Astrocyte of the spinal cord (primary cell): Measurements from ENCODE around the gene FNIP2.

Experiments used
- DNase-seq: peaks from one replicate; pipeline ENCODE4 v3.0.0; 2011; ENCODE audit warnings: low read depth, low spot score
- H3K4me3 ChIP-seq: 2 replicates; pipeline ENCODE4 v1.5.1; 2011; ENCODE audit warnings: low read depth, mild to moderate bottlenecking, low read length, moderate library complexity
- in situ Hi-C: cut with HindIII; loops from 2 replicates; pipeline ENCODE4 v1.10.0; 2017; ENCODE audit warnings: low sequenced_read_pairs
- TF ChIP-seq, protein P1 (sequence below): IDR thresholded peaks from 2 replicates; pipeline ENCODE4 v1.5.1; 2012; ENCODE audit warnings: low read depth, mild to moderate bottlenecking, low read length, inconsistent platforms

Gene FNIP2

DNA sequence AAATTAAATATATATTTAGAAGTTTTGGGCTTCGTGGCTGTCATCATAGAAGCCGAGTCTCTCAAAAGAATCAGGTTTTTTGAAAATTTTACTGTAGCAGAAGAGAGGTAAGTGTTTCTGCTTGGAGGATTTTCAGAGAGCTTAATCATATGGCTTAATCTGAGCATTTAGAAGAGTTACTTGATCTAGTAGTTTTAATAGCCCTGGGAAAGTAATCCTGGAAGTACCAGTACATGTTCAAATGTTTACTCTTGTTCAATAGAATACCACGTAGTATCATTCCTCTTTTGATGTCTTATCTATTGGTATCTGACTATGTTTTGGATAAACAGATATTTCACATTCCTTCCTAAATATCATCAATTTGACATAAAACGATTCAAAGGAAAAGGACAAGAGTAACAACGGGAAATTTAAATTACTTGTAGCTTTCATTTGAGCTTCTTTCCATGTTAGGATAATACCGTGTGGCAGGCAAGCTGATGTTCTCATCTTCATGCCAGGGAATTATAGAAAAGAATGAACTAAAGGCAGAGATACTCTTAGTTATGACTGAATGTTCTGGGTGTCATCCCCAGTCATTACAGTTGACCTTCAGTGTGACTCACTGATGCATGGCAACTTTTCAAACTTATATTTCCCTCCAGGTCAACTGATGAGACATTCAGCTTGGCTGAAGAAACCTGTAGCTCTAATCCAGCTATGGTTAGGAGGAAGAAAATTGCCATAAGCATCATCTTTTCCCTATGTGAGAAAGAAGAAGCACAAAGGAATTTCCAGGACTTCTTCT, 89.8 kb downstream of the FNIP2 start:
- in situ Hi-C loops = no loop called here
- TF ChIP-seq, protein P1, sequence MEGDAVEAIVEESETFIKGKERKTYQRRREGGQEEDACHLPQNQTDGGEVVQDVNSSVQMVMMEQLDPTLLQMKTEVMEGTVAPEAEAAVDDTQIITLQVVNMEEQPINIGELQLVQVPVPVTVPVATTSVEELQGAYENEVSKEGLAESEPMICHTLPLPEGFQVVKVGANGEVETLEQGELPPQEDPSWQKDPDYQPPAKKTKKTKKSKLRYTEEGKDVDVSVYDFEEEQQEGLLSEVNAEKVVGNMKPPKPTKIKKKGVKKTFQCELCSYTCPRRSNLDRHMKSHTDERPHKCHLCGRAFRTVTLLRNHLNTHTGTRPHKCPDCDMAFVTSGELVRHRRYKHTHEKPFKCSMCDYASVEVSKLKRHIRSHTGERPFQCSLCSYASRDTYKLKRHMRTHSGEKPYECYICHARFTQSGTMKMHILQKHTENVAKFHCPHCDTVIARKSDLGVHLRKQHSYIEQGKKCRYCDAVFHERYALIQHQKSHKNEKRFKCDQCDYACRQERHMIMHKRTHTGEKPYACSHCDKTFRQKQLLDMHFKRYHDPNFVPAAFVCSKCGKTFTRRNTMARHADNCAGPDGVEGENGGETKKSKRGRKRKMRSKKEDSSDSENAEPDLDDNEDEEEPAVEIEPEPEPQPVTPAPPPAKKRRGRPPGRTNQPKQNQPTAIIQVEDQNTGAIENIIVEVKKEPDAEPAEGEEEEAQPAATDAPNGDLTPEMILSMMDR = no peak
- peak; percentile 39 for DNase-seq
- H3K4me3 ChIP-seq = no peak overlapping the region

DNA sequence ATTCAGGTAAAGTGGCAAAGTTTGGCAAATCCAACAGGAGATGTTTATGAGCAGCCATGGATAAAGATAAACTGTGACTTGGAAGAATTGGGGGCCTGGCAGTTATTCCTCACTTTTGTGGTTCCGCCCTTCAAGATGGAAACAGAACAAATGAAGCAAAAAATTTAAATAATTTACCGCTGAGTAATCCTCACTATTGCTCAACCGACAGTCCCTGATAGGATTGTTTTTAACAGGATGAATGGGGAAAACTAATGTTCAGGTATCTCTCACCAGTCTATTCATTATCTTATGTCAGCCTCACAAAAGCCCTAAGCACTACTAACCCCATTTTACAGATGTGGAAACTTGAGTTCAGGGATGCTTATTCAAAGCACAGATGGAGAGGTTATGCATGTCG, 90.8 kb downstream of the FNIP2 start:
- no peak for DNase-seq
- no peak overlapping the region for H3K4me3 ChIP-seq
- TF ChIP-seq, protein P1 = no peak
- in situ Hi-C loops = no loop called here

DNA sequence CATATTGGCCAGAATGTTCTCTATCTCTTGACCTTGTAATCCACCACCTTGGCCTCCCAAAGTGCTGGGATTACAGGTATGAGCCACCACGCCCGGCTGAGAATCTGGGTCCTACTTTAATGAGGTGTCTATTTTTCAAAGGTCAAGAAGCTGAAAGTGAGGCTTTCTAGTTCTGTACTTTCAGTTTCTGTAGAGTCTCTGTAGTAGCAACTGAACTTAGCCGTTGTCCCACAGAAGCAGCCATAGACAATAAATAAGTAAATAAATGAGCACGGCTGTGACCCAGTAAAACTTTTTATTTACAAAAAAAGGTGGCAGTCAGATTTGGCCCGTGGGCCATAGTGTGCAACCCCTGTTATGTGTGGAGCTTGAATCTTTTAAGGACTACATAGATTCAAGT, 92.0 kb downstream of the FNIP2 start:
- DNase-seq = no peak
- H3K4me3 ChIP-seq = no peak overlapping the region
- TF ChIP-seq, protein P1 = no peak
- in situ Hi-C loops = no loop called here

DNA sequence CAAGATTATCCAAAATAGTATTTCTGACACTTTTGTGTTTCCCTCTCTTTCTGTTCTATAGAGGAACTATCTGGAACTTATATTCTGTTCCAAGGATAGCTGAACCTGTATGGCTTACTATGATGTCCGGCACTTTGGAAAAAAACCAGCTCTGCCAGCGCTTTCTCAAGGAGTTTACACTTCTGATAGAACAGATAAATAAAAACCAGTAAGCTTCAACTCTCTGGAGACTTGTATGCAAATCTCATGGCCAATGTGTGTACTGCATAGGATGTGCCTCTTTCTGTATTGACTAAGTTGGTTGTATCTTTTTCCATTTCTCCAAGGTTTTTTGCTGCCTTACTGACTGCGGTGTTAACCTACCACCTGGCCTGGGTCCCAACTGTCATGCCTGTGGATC, 92.5 kb downstream of the FNIP2 start:
- H3K4me3 ChIP-seq = no peak overlapping the region
- TF ChIP-seq, protein P1 = no peak
- DNase-seq = no peak
- in situ Hi-C loops = no loop called here

DNA sequence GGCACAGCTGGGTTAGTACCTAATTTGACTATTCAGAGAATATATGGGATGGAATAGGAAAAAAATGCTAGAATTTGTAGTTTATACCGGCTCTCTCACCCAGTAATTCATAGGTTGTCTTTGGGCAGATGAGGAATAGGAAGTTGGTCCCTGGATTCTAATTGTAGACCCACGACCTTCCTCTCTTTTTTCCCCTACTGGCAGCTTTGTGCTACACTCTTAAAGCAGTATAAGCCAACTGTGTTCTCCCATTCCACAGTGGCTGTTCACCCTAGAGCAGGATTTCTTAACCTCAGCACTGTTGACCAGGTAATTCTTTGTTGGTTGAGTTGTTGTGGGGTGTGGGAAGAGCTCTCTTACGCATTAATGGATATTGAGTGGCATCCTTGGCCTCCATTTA, 92.9 kb downstream of the FNIP2 start:
- no peak overlapping the region for H3K4me3 ChIP-seq
- TF ChIP-seq, protein P1 = no peak
- in situ Hi-C loops = no loop called here
- no peak for DNase-seq

DNA sequence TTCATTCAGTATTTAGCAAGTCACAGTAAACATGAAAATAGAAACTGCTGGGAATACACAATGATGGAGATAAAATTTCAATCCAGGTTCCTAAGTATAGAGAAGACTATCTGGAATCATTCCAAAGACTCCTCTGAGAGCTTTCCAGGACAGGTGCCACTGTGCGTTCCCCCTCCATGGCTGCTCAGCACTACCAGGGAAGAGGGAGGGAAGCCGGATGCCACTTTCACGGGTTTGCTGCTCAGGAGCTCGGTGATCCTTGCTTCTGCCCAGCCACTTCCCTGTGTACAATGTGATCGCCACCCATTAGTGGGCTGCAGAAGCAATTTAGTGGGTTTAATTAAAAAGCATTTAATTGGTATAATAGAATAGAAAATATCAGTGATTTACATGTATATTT, 94.5 kb downstream of the FNIP2 start:
- no peak for DNase-seq
- H3K4me3 ChIP-seq = no peak overlapping the region
- TF ChIP-seq, protein P1 = no peak
- in situ Hi-C loops = no loop called here
